Measurements from ENCODE around the gene MAGEB3.
A peak's percentile ranks its signal among the peaks of the same experiment; 100 is the strongest.

MAGEB3 gene

DNA sequence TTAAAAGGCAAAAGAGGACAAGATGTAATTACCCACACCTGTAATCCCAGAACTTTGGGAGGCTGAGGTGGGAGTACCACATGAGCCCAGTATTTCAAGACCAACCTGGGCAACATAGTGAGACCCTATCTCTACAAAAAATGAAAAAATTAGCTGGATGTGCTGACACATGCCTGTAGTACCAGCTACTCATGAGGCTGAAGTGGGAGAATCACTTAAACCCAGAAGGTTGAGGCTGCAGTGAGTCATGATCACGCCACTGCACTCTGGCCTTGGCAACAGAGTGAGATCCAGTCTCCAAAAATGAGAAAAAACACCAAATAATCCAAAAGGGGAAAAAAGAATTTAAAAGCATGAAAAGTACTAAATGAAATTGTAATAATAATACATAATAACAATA, 47.9 kb downstream of the MAGEB3 start:
- no peak for DNase-seq (ENCODE audit: low spot score)

DNA sequence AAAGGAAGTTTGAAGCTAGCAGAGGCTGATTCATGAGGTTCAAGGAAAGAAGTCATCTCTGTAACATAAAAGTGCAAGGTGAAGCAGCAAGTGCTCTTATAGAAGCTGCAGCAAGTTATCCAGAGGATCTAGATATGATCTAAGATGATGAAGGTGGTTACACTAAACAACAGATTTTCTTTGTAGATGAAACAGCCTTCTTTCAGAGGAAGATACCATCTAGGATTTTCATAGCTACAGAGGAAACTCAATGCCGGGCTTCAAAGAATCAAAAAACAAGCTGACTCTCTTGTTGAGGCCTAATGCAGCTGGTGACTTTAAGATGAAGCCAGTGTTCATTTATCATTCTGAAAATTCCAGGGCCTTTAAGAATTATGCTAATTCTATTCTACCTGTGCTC, 50.0 kb downstream of the MAGEB3 start:
- DNase-seq (ENCODE audit: low spot score): no peak

DNA sequence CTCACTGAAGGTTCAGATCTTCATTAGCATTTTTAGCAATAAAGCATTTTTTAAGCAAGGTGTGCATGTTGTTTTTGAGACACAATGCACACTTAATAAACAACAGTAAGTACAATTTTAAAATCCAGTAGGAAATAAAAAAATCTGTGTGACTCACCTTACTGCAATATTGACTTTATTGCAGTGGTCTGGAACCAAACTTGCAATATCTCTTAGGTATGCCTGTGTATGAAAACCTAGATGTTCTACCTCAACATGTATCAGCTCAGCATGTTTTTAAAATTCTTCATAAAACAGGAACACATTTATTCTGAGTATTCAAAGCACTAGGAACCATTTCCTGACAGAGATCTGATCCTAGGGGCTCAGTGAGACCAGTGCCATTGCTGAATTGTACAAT, 52.1 kb downstream of the MAGEB3 start:
- no peak for DNase-seq (ENCODE audit: low spot score)

DNA sequence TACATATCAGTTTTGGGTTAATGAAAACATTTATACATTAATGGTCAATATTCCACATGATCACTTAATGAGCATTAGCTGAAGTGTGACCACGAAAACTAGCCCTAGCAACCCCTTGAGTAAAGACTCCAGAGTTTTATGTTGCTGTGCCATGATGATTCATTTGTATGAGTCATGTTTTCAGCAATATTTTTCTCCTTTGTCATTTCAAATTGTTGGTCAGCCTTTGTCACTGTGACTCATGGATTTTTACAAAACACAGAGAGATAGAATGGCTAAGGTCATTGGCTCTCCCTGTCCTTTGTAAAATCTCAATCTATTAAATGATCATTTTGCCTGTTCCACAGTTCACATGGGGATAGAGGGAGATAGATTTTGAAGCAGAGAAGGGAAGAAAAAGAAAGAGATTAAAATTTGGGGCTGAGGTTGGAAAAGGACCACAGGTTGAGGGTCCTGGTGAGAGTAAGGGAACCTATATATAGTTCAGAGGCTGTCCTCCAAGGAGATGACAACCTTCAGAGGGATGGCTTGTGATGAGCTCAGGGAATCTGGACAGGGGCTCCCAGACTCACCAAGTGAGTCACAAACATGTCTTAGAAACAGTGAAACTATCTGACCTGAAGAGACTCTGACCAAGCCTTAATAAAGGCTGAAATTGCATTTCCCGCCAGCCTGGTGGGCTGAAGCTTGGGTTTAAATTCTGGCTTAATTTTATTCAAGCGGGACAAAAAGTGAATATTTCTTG, 53.2 kb downstream of the MAGEB3 start:
- peak; percentile 81 for DNase-seq (ENCODE audit: low spot score)
